Measurements from ENCODE around the gene HOMEZ.
"Not testable (repeated sequence)": the region's sequence is repeated elsewhere in the genome, so short reads cannot be mapped to it uniquely, and the experiment has no call there.

The HOMEZ gene

GRCh38 chr14:23281247-23281646 lies 4.7 kb downstream of the HOMEZ start:
- DNase-seq, result no peak

- DNase-seq, result not testable (repeated sequence)
Observed at GRCh38 chr14:23277928-23278327, 8.0 kb downstream of the HOMEZ start.

GRCh38 chr14:23277189-23277588 lies 8.7 kb downstream of the HOMEZ start:
- DNase-seq, result no peak

GRCh38 chr14:23275412-23275811 lies 10.5 kb downstream of the HOMEZ start:
- DNase-seq, result no peak

GRCh38 chr14:23269193-23269592 lies 16.7 kb downstream of the HOMEZ start:
- no peak for DNase-seq

- DNase-seq, result not testable (repeated sequence)
Observed at GRCh38 chr14:23260849-23261248, 25.1 kb downstream of the HOMEZ start.

GRCh38 chr14:23259426-23259825 lies 26.5 kb downstream of the HOMEZ start:
- DNase-seq, result no peak

- DNase-seq, result no peak
Observed at GRCh38 chr14:23258256-23258655, 27.7 kb downstream of the HOMEZ start.

GRCh38 chr14:23252420-23253333 lies 33.3 kb downstream of the HOMEZ start:
- DNase-seq, result no peak

GRCh38 chr14:23252006-23252405 lies 33.9 kb downstream of the HOMEZ start:
- DNase-seq, result no peak

- no peak for DNase-seq
Observed at GRCh38 chr14:23249824-23250223, 36.1 kb downstream of the HOMEZ start.

- DNase-seq, result no peak
Observed at GRCh38 chr14:23248601-23249000, 37.3 kb downstream of the HOMEZ start.

- DNase-seq, result no peak
Observed at GRCh38 chr14:23245282-23245681, 40.6 kb downstream of the HOMEZ start.

- no peak for DNase-seq
Observed at GRCh38 chr14:23243066-23243465, 42.9 kb downstream of the HOMEZ start.

GRCh38 chr14:23242076-23242475 lies 43.9 kb downstream of the HOMEZ start:
- DNase-seq, result no peak

GRCh38 chr14:23241061-23241715 lies 44.7 kb downstream of the HOMEZ start:
- DNase-seq, result not testable (repeated sequence)

- DNase-seq, result no peak
Observed at GRCh38 chr14:23240661-23241060, 45.3 kb downstream of the HOMEZ start.

- DNase-seq, result peak; percentile 70
Observed at GRCh38 chr14:23237772-23238594, 47.9 kb downstream of the HOMEZ start, which contains the start of gene RNF212B. RNF212B (plus strand) TSS chr14:23237936; CDS start chr14:23240346, 2,410 bp downstream.

- not testable (repeated sequence) for DNase-seq
Observed at GRCh38 chr14:23232241-23232808, 53.6 kb downstream of the HOMEZ start.

- DNase-seq, result no peak
Observed at GRCh38 chr14:23228812-23229211, 57.1 kb downstream of the HOMEZ start.

- no peak for DNase-seq
Observed at GRCh38 chr14:23227566-23227965, 58.4 kb downstream of the HOMEZ start.

- DNase-seq, result not testable (repeated sequence)
Observed at GRCh38 chr14:23224958-23225357, 61.0 kb downstream of the HOMEZ start.
